GM21381 (cell line): ENCODE measurements around the gene FLNC.

Source experiments
- ATAC-seq: cut with Tn5 transposase; IDR thresholded peaks from one replicate; pipeline ENCODE4 v1.9.1; 2021; ENCODE audit warnings: mild to moderate bottlenecking, moderate library complexity; ENCODE audit not compliant: unreplicated experiment

Gene FLNC

GRCh38 chr7:128842674-128843641 lies 12.8 kb downstream of the FLNC start:
- ATAC-seq, result no peak

- ATAC-seq, result no peak
Measured at GRCh38 chr7:128843938-128844621, 13.9 kb downstream of the FLNC start.

GRCh38 chr7:128844777-128845311 lies 14.6 kb downstream of the FLNC start:
- ATAC-seq, result no peak

- no peak for ATAC-seq
Measured at GRCh38 chr7:128845475-128845874, 15.3 kb downstream of the FLNC start.

- ATAC-seq, result no peak
Measured at GRCh38 chr7:128845987-128846386, 15.8 kb downstream of the FLNC start.

- no peak for ATAC-seq
Measured at GRCh38 chr7:128846781-128847444, 16.7 kb downstream of the FLNC start.

- ATAC-seq, result no peak
Measured at GRCh38 chr7:128847721-128848211, 17.6 kb downstream of the FLNC start.

- ATAC-seq, result no peak
Measured at GRCh38 chr7:128848289-128849155, 18.3 kb downstream of the FLNC start.

- ATAC-seq, result no peak
Measured at GRCh38 chr7:128849156-128849515, 18.9 kb downstream of the FLNC start.

- ATAC-seq, result no peak
Measured at GRCh38 chr7:128849804-128850490, 19.7 kb downstream of the FLNC start.

- no peak for ATAC-seq
Measured at GRCh38 chr7:128852537-128853254, 22.5 kb downstream of the FLNC start.

GRCh38 chr7:128853799-128854198 lies 23.6 kb downstream of the FLNC start:
- ATAC-seq, result no peak

- no peak for ATAC-seq
Measured at GRCh38 chr7:128854396-128854795, 24.2 kb downstream of the FLNC start.

- ATAC-seq, result no peak
Measured at GRCh38 chr7:128855559-128855958, 25.4 kb downstream of the FLNC start.

GRCh38 chr7:128856001-128856718 lies 26.0 kb downstream of the FLNC start:
- ATAC-seq, result no peak

- no peak for ATAC-seq
Measured at GRCh38 chr7:128858380-128859231, 28.4 kb downstream of the FLNC start.
